Caki2 (cell line): ENCODE data around the gene DMRT1. TPM values are rescaled to one million over a fixed set of nuclear protein-coding genes. Genes with fewer than 3 reads are reported as not detected.

Experiments used
- DNase-seq: peaks from one replicate; pipeline ENCODE4 v3.0.0-alpha.2; 2015; ENCODE audit warnings: low read depth
- in situ Hi-C: cut with HindIII; loops from 2 replicates; pipeline ENCODE4 v1.10.0; 2016; ENCODE audit warnings: low sequenced_read_pairs, low pct_unique_long_range_greater_than_20kb, mixed read lengths
- total RNA-seq: library from RNA; depleted of rRNA; stranded (reverse); fragments of >200 nt; shearing (Covaris generic); gene quantifications from 2 replicates; pipeline ENCODE4 v1.2.3, GENCODE V29; 2014; ENCODE audit warnings: low replicate concordance; rRNA removed

Gene DMRT1
- 1.0 TPM in 1 of 2 replicates, not detected in the other for total RNA-seq

DNA sequence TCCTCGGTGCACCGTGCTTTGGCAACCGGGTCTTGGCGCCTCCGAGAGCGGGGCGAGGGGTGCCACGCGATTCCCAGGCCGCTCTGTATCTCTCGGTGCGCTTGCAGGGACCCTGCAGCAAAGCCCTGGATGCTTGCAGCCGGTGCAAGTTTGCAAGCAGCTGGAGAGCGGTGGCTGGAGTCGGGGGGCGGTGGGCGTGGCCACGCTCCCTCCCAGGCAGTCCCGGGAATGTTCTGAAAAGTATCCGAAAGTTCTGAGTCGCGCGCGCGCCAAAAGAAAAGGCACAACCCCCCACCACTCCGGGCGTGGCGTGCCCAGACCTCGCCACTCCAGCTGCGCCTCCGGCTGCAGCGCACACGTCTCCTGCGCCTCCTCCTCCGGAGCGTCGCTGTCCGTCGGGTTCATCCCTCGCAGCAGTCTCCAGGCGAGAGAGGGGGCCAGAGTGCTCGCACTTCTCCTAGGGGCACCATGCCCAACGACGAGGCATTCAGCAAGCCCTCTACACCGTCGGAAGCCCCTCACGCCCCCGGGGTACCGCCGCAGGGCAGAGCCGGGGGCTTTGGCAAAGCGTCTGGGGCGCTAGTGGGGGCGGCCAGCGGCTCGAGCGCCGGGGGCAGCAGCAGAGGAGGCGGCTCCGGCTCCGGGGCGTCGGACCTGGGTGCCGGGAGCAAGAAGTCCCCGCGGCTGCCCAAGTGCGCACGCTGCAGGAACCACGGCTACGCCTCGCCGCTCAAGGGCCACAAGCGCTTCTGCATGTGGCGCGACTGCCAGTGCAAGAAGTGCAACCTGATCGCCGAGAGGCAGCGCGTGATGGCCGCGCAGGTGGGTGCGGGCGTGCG, at the start of gene DMRT1:
Gene DMRT1 (plus strand): TSS at position 327 of the 839 bp plus-strand sequence. CDS start 142 bp downstream, at position 469.
- no peak for DNase-seq

DNA sequence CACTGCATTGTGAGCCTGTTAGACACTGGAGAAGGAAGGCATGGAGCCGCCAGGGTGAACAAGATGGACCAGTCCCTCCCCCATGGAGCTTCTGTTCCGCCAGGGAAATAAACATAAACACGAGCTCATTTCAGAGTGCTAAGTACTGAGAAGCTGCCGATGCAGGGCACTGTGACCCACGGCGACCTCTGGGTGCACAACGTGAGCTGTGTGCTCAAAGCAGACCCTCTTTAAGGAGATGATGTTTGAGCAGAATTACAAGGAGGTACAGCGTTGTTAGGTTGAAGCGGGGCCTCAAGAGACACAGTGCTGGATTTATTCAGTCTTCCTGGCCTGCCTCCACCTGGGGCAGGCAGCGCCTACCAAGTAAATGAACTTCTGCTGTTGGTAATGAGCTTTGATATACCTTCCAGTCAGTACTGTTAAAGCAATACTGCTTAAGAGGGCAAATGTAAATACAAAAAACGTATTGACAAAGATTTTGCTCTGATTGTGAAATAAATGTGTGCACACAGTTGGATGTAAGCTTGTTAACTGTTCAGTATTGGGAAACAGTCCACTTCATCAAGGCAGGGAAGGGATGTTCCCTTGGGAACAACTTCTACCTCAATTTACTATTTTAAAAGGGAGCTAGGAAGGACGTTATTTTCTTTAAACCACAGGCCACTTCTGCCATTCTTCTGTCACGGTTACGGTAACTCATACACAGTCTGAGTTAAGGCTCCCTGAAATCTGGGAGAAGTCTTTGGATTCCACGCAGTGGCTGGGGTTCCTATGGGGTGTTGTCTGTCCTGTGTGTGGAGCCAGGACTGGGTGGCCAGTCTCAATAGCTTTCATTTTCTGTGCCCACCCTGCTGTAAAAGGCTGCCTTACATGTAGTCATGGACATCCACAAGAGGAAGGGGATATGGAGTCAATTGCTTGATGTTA, 48.9 kb upstream of the DMRT1 start:
- no peak for DNase-seq
- in situ Hi-C loops = no loop called here

More for the DNA sequence above, at the start of gene DMRT1:
- in situ Hi-C loops = no loop called here

GRCh38 chr9:794386-794785, 47.1 kb upstream of the DMRT1 start:
- no peak for DNase-seq
- in situ Hi-C loops = no loop called here

DNA sequence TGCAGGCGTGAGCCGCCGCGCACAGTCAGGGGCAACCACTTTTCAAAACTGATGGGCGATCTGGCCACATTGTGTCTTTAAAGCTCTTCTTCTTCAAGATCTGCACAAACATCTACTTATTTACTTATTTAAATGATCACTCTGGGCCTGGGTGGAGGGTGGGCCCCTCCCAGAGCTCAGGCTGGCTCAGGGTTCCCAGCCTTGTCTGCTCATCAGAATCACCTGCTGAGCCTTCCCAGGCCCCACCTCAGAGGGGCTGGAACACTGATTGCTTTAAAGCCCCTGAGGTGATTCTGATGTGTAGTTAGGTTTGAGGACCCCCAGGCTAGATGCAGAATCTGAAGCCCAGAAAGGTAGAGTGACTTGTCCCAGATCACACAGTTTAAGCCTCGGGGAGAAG, 45.6 kb upstream of the DMRT1 start:
- no peak for DNase-seq
- in situ Hi-C loops = no loop called here

DNA sequence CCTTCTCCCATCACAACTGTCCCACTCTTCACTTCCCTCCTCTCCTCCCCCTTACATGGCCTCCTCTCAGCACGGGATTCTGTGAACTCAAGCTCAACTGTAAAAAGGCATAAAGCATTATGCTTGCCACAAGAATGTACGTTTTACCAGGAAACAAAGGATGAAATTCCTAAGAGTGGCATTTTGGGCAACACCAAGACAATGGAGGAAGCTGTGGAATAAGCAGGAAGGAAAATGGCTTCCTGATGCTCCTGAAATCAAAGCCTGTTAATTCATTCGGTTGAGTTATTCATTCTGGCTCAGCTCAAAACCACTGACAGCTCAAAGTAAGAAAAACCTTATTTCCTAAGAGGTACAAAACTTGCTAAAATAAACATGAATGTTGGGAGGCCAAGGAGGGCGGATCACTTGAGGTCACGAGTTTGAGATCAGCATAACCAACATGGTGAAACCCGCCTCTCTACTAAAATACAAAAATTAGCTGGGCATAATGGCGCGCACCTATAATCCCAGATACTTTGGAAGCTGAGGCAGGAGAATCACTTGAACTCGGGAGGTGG, 40.8 kb upstream of the DMRT1 start:
- DNase-seq = no peak
- in situ Hi-C loops = no loop called here

DNA sequence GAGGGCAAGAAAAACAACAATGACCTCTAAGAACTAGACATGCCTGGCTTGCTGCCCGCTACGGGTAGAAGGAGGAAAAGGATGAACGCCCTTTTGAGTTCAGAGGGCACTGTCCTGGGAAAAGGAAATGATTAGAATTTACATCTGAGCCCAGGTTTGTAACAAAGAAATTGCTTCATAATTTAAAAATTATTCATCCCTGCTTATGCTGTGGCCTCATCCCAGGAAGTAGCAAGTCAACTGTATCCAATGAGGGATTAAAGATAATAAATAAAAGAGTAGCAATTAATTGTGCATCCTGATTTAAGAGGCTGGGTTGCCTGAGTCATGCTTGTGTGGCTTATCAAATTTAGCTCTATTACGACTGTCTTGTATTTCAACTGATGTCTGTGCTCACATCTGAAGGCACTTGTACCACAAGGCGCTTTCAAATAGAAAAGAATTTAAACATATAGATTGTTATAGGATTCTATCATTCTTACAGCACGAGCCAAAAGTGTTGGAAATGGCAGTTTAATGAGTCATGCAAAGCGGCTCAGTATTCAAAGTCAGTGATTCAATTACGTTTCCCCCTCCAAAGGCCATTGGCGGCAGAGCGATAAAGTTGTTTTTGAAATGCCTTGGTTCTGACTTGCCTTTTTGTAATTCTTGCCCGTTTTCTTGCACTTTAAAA, 40.0 kb upstream of the DMRT1 start:
- in situ Hi-C loops = no loop called here
- DNase-seq = peak; percentile 76

DNA sequence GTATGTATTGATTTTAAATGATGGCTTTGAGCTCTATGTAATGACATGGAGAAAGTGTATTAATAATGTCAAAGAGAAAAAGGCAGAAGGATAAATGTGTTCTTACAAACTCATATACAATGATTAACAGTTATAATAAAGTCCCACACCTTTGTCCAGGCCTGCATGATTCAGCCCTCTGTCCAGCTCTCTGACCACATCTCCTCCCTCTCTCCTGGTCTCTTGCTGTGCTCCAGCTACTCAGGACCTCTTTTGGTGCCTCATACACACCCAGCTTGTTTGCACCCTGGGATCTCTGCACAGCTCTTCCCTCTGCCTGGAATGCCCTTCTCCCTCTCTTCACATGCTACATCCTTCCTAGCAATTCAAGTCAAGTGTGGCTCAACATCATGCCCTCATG, 37.5 kb upstream of the DMRT1 start:
- in situ Hi-C loops = no loop called here
- DNase-seq = peak; percentile 38

DNA sequence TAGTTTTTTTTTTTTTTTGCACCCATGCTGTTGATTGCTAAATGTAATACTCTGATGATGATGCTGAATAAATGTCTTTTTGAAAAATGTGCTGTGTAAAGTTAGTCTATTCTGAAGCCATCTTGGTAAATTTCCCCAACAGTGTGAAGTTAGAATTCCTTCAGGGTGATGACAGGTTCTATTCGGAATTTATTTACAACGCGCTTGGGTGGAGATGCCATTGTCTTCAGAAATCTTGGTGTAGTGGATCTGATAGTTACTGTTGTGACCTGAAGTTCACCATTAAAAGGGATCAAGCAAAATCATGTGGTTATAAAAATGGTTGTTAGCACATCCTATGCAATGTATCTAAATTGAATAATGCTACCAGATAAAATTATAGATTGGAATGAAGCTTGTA, 36.3 kb upstream of the DMRT1 start:
- in situ Hi-C loops = no loop called here
- no peak for DNase-seq

GRCh38 chr9:806285-807156, 35.0 kb upstream of the DMRT1 start:
- in situ Hi-C loops = no loop called here
- DNase-seq = peak; percentile 24

DNA sequence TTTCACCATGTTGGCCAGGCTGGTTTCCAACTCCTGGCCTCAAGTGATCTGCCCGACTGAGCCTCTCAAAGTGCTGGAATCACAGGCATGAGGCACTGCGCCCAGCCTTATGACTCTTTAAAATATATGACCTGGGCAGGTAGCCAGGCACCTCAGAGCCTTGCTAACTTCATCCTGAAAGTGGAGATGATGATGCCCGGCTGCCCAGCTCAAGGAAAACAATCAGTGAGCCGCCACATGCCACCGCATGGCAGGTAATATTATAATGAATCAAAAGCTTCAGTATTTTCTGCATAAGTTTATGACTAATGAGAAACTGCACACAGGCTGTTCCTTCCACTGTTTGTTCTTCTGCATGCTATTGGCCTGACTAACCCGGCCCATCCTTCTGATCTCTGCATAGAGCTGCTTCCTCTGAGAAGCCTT, 30.4 kb upstream of the DMRT1 start:
- DNase-seq = peak; percentile 75
- in situ Hi-C loops = no loop called here

DNA sequence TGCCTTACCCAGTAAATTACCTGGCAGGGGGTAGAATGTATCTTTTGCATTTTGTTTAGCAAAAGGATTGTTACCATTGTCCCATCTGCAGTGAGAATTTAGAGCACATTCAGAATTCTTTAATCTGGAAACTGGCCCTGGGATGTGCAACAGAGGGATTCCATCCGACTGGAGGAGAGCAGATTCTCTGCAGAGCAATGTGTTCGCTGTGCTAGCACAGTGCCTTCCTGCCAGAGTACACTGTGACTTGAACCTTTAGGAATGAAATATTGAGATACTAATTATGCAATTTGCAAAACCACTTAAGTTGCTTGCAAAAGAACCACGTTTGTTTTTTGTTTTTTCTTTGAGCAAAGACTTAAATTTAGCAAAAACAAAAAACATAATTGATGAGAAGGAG, 22.5 kb upstream of the DMRT1 start:
- no peak for DNase-seq
- in situ Hi-C loops = no loop called here

- DNase-seq = no peak
- in situ Hi-C loops = no loop called here
These were observed 14.8 kb upstream of the DMRT1 start for GRCh38 chr9:826500-827280.

GRCh38 chr9:840343-840742, 1.2 kb upstream of the DMRT1 start:
- in situ Hi-C loops = no loop called here

GRCh38 chr9:842635-843426, 1.3 kb downstream of the DMRT1 start:
- in situ Hi-C loops = no loop called here
- DNase-seq = no peak

More at GRCh38 chr9:840343-840742, 1.2 kb upstream of the DMRT1 start:
- no peak for DNase-seq

GRCh38 chr9:843427-843785, 1.9 kb downstream of the DMRT1 start:
- no peak for DNase-seq
- in situ Hi-C loops = no loop called here

DNA sequence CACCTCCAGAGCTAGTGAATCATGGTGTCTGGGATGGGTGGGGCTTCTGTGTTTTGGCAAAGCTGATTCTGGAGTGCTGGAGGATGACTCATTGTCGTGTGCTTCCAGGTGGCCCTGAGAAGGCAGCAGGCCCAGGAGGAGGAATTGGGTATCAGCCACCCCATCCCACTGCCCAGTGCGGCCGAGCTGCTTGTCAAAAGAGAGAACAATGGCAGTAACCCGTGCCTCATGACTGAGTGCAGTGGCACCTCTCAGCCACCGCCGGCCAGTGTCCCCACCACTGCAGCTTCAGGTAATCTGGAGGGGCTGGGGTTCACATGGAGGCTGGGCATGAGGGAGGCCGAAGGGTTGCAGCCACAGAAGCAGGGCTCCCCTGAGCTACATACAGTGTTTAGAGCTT, 5.4 kb downstream of the DMRT1 start:
- in situ Hi-C loops = no loop called here
- peak; percentile 7 for DNase-seq
